Dendritic cell treated with granulocyte-macrophage colony-stimulating factor and Interleukin-4, amounts not matched to agents 40 ng/mL and 50 ng/mL, for 4 days (primary cell): ENCODE measurements around the gene TRPC5OS.

Source experiments
- H3K27ac Mint-ChIP-seq: one replicate; pipeline ENCODE4 v1.8.0; 2022; ENCODE audit warnings: mild to moderate bottlenecking, mixed read lengths
- H3K27me3 Mint-ChIP-seq: one replicate; pipeline ENCODE4 v1.8.0; 2022; ENCODE audit warnings: mild to moderate bottlenecking, mixed read lengths
- H3K36me3 Mint-ChIP-seq: one replicate; pipeline ENCODE4 v1.8.0; 2022; ENCODE audit warnings: low read depth, mixed read lengths
- H3K4me1 Mint-ChIP-seq: one replicate; pipeline ENCODE4 v1.8.0; 2022; ENCODE audit warnings: low read depth, mixed read lengths
- H3K4me3 Mint-ChIP-seq: one replicate; pipeline ENCODE4 v1.8.0; 2022; ENCODE audit warnings: mild to moderate bottlenecking, moderate library complexity, mixed read lengths
- H3K9me3 Mint-ChIP-seq: one replicate; pipeline ENCODE4 v1.8.0; 2022; ENCODE audit warnings: mixed read lengths
- intact Hi-C: fragments of 100-400 bp; cut with micrococcal nuclease; formaldehyde crosslinking; loops from one replicate; pipeline ENCODE4 v1.15.0; 2022

TRPC5OS gene

DNA sequence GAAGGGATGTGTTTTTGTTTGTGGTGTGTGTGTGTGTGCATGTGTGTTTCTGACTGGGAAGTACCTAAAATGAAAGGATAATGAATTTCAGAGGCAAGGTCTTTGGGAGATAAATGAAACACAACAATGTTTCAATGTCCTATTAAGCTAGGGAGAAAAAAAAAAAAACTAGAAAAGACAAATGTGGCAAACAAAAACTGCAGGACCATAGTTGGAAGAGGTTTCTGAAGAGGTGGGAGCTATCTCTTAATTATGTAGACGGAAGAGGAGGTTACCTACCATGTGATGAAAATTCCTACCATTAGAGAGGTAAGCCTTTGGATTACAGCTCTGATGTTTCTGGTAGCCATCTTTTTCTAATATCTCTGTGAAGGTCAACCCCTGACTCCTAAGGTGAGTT lies at the start of gene TRPC5OS:
TRPC5OS (plus strand) TSS at position 301 of the 400 bp plus-strand sequence. CDS start 25,669 bp downstream, outside the sequence.
- intact Hi-C loops: no loop called here
- Mint-ChIP-seq H3K36me3 (no peaks in the 10 kb centered on the region), H3K4me3 (no peak within 1 kb of the TSS), H3K27ac (no peak within 1 kb of the TSS), H3K9me3 (no peaks in the 10 kb centered on the region), H3K27me3 (peaks cover 2% of the 10 kb centered on the region), H3K4me1 (no peaks in the 10 kb centered on the region)

DNA sequence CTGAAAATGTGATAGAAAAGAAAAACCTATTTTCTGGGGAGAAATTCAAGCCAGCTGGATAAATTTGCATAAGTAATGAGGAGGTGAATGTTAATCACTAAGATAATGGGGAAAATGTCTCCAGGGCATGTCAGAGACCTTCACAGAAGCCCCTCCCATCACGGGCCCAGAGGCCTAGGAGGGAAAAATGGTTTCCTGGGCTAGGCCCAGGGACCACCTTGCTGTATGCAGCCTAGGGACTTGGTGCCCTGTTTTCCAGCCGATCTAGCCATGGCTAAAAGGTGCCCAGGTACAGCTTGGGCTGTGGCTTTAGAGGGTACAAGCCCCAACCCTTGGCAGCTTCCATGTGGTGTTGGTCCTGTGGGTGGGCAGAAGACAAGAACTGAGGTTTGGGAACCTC lies 46.6 kb upstream of the TRPC5OS start:
- no peaks in the 10 kb centered on the region for H3K27me3 Mint-ChIP-seq
- H3K4me3 Mint-ChIP-seq: no peak overlapping the region
- no peak overlapping the region for H3K27ac Mint-ChIP-seq
- H3K4me1 Mint-ChIP-seq: no peaks in the 10 kb centered on the region
- intact Hi-C loops: no loop called here
- peaks cover 16% of the 10 kb centered on the region for H3K9me3 Mint-ChIP-seq
- no peaks in the 10 kb centered on the region for H3K36me3 Mint-ChIP-seq

DNA sequence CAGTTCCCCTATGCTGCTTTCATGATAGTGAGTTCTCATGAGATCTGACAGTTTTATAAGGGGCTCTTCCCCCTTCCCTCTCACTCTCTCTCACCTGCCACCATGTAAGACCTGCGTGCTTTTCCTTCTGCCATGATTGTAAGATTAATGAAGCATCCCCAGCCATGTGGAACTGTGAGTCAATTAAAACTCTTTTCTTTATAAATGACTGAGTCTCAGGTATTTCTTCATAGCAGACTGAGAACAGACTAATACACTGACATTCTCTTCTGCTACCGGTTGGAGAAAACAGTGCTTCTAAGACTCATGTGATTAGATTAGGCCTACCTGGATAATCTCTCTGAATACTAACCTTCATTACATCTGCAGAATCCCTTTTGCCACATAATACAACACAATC lies 45.4 kb upstream of the TRPC5OS start:
- H3K9me3 Mint-ChIP-seq: peaks cover 16% of the 10 kb centered on the region
- H3K4me3 Mint-ChIP-seq: no peak overlapping the region
- H3K36me3 Mint-ChIP-seq: no peaks in the 10 kb centered on the region
- H3K27ac Mint-ChIP-seq: no peak overlapping the region
- H3K27me3 Mint-ChIP-seq: no peaks in the 10 kb centered on the region
- intact Hi-C loops: no loop called here
- H3K4me1 Mint-ChIP-seq: no peaks in the 10 kb centered on the region

DNA sequence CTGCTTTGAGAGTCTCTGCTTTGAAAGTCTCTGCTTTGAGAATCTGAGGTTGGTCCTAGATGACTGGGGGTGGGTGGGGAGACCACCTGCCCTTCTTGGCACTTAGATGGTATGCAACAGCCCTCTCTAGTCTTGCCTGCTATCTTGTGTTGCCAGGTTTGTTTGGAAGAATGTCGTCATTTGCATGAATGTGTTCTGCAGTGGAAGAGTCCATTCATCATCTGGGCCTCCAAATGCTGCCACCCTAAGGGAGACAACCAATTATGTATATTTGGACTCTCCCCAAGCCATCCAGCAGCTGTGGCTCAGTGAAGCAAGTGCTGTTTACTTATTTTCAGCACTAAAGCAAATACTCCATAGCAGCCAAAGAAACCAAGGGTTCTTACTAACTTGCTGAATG lies 44.6 kb upstream of the TRPC5OS start:
- Mint-ChIP-seq H3K4me1 (no peaks in the 10 kb centered on the region), H3K36me3 (no peaks in the 10 kb centered on the region)
- intact Hi-C loops: no loop called here

DNA sequence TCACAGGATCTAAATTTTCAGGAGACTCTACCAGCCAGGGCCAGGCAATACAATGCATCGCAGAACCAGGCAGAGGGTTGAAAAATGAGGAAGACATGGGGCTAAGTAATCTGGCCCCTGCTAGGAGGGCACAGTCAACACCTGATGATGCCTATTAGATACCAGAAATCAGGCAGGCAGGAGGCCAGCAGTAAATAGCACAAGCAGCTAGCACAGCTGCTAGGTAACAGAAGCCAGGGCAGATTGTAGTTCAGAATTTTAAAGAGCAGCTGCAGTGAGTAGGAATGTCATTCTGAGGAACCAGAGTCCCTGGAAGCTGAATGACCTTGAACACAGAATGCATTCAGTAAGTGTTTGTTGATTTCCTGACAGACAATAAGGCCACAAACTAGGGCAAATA lies 38.8 kb upstream of the TRPC5OS start:
- no peaks in the 10 kb centered on the region for H3K27me3 Mint-ChIP-seq
- no peaks in the 10 kb centered on the region for H3K9me3 Mint-ChIP-seq
- H3K36me3 Mint-ChIP-seq: no peaks in the 10 kb centered on the region
- intact Hi-C loops: no loop called here
- no peak overlapping the region for H3K27ac Mint-ChIP-seq
- H3K4me1 Mint-ChIP-seq: no peaks in the 10 kb centered on the region
- no peak overlapping the region for H3K4me3 Mint-ChIP-seq

More for the DNA sequence above, 44.6 kb upstream of the TRPC5OS start:
- Mint-ChIP-seq H3K27ac (no peak overlapping the region), H3K4me3 (no peak overlapping the region), H3K9me3 (peaks cover 16% of the 10 kb centered on the region), H3K27me3 (no peaks in the 10 kb centered on the region)

DNA sequence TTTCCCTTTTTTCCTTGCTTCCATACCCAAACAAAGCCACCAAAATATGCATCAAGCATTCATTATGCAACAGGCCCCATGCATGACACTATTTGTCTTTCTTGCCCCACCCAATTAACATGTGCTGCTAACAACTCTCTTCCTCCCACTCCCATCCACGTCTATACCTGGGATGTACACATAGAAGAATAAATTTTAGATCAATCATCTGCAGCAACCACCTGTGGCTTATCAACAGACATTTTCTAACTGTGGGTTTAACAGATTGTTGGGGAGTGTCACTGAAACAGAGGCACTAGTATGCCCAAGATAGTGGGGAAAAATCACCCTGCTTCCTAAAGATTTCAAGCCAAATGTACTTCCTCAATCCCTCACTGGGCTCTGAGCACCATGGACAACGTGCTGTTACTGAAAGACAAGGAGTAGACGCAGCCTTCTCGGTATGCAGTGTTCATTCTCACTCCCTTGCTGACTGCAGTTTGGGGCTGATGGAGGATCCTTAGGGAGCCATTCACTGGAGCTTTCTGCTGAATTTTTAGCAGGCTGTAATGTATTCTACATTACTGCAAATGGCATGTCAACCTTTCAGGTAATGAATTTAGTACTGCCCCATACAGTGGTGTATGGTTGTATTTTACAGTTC lies 28.4 kb upstream of the TRPC5OS start:
- Mint-ChIP-seq H3K9me3 (no peaks in the 10 kb centered on the region), H3K36me3 (no peaks in the 10 kb centered on the region), H3K27me3 (peaks cover 2% of the 10 kb centered on the region), H3K27ac (no peak overlapping the region), H3K4me3 (no peak overlapping the region), H3K4me1 (no peaks in the 10 kb centered on the region)
- intact Hi-C loops: no loop called here

DNA sequence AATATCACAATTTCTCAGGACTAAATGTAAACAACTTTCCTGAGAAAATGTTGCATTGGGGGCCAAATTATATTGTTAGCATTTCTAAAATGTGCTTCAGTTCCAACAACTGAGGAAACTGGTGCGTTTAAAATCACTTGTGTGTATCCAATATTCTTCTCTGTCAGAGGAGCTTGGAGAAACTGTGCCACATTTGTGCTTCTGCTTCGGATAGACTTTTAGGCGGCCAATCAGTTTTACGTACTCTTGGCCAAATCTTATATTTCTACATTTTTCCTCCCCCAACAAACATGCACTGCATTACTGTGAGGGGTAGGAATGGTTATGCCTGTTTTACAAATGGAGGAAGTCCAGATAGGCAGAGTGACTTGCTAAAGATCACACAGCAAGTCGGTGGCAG lies 27.4 kb upstream of the TRPC5OS start:
- Mint-ChIP-seq H3K4me1 (no peaks in the 10 kb centered on the region), H3K4me3 (no peak overlapping the region), H3K27me3 (peaks cover 2% of the 10 kb centered on the region), H3K9me3 (no peaks in the 10 kb centered on the region), H3K27ac (no peak overlapping the region), H3K36me3 (no peaks in the 10 kb centered on the region)
- intact Hi-C loops: no loop called here

DNA sequence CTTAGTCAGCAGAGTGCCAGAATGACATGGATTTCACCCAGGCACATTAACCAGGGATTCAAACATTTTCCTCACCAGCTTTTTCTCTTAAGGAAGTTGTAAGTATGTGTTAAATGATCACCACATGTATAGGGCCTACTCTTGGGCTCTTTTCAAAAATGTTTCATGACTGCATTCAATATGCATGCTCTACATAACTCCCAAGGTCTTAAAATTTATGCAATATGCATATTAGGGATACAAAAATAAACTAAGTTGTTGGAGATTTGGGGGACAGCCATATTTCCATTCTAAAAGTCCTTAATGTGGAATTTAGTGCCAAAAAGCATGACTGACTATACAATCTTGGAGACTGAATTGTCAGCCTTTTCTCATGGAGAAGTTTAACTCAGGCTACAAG lies 25.0 kb upstream of the TRPC5OS start:
- Mint-ChIP-seq H3K27ac (no peak overlapping the region), H3K36me3 (no peaks in the 10 kb centered on the region), H3K4me3 (no peak overlapping the region), H3K27me3 (peaks cover 2% of the 10 kb centered on the region), H3K9me3 (peaks cover 8% of the 10 kb centered on the region), H3K4me1 (no peaks in the 10 kb centered on the region)
- intact Hi-C loops: no loop called here

DNA sequence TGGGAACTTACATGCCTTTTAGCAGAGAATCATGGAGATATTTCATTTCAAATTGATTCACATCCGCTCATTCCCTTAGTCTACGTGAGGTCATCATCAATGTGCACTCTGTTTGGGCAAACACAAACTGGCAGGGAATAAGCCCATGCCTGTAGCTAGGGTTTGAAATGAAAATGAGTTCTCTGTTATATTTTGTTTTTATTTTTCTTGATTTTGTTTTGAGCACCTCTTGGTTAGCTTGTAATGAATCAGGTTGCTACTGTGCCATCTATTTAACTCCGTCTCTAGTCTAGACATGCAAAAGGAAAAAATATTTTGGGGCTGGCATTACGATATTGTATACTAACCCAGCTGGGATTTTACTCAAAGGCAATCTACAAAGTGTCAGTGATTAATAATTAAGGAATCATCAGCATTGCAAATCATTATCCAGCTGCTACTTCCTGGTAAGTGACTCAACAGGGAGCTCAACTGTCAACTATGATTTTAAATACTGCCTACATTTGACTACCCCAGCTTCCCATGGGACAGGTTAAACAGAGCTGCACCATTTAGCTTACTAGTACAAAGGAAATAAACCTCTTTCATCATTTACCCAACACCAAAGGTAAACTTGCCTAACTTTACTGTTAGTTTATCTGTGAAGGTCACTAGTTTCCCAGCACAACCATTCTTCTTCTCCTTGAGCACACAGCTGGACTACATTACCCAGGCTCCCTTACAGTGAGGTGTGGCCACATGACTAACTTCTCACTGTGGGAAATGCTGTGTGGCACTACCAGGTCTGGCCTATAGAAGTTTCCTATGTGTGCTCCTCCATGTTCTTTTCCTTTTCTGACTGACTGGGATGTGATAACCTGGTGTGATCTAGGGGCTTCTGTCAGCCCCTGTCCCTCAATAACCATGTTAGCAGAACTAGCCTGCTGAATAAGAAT lies 21.2 kb upstream of the TRPC5OS start:
- Mint-ChIP-seq H3K9me3 (peaks cover 11% of the 10 kb centered on the region), H3K36me3 (no peaks in the 10 kb centered on the region), H3K27ac (no peak overlapping the region), H3K27me3 (peaks cover 1% of the 10 kb centered on the region), H3K4me3 (no peak overlapping the region), H3K4me1 (peaks cover 6% of the 10 kb centered on the region)
- intact Hi-C loops: no loop called here

DNA sequence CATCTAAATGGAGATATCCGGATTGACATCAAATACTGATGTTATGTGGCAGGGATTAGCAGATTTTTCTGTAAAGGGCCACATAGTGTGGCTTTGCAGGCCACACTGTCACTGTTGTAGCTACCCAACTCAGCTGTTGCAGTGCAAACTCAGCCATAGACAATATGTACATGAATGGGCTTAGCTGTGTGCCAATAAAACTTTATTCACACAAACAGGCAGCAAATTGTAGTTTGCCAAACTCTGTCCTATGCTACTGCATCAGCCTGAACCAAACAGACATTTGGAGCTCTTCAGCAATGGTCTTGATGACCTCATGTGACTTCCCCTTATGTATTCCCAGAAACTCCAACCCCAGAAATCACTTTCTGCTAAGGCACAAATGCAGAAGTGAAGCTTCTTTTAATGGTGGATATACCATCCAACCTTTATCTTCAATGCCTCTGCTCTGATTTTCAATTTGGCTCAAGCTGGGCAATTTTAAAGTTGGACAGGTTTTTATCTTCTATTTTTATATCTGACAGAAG lies 18.4 kb upstream of the TRPC5OS start:
- peaks cover 11% of the 10 kb centered on the region for H3K9me3 Mint-ChIP-seq
- peaks cover 6% of the 10 kb centered on the region for H3K4me1 Mint-ChIP-seq
- H3K27me3 Mint-ChIP-seq: no peaks in the 10 kb centered on the region
- H3K4me3 Mint-ChIP-seq: no peak overlapping the region
- intact Hi-C loops: no loop called here
- no peaks in the 10 kb centered on the region for H3K36me3 Mint-ChIP-seq
- H3K27ac Mint-ChIP-seq: peak overlapping the region; percentile 56

DNA sequence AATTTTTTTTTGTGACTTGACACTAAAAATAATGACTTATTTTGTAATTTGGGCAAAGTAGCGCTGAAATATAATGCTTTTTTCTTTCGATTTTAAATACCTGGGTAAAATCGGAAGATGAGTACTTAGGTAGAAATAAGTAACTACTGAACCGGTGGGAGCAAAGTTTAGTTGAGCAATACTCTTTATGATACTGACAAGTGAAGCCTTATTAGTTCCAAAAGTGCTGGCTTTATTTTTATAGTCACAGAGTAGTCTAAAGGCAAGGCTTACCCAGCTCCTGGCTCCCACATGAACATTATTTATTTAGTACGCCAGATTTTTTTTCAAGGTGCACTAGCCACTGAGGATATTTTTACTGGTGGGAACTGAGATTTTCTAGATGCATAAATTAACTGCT lies 14.4 kb upstream of the TRPC5OS start:
- intact Hi-C loops: no loop called here
- no peak overlapping the region for H3K4me3 Mint-ChIP-seq
- H3K27me3 Mint-ChIP-seq: no peaks in the 10 kb centered on the region
- no peaks in the 10 kb centered on the region for H3K36me3 Mint-ChIP-seq
- H3K27ac Mint-ChIP-seq: no peak overlapping the region
- H3K4me1 Mint-ChIP-seq: peaks cover 6% of the 10 kb centered on the region
- H3K9me3 Mint-ChIP-seq: no peaks in the 10 kb centered on the region

DNA sequence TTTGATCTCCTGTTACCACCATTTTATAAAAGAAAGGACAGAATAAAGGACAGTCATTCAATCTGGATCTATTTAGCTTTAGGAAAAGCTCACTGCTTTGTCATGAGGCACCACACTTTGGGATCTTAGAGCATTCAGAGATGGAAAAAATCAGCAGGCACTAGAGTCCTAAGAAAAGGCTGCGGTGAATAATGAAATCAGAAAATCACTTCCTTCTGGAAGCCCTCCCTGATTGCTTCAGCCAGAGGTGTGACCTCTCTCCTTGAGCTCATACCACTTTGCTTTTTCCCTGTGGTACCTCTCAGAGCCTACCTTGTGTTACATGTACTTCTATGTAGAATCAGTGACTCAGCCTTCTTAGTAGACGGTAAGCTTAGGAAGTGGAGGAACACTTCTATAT lies 8.7 kb upstream of the TRPC5OS start:
- intact Hi-C loops: no loop called here
- no peaks in the 10 kb centered on the region for H3K27me3 Mint-ChIP-seq

DNA sequence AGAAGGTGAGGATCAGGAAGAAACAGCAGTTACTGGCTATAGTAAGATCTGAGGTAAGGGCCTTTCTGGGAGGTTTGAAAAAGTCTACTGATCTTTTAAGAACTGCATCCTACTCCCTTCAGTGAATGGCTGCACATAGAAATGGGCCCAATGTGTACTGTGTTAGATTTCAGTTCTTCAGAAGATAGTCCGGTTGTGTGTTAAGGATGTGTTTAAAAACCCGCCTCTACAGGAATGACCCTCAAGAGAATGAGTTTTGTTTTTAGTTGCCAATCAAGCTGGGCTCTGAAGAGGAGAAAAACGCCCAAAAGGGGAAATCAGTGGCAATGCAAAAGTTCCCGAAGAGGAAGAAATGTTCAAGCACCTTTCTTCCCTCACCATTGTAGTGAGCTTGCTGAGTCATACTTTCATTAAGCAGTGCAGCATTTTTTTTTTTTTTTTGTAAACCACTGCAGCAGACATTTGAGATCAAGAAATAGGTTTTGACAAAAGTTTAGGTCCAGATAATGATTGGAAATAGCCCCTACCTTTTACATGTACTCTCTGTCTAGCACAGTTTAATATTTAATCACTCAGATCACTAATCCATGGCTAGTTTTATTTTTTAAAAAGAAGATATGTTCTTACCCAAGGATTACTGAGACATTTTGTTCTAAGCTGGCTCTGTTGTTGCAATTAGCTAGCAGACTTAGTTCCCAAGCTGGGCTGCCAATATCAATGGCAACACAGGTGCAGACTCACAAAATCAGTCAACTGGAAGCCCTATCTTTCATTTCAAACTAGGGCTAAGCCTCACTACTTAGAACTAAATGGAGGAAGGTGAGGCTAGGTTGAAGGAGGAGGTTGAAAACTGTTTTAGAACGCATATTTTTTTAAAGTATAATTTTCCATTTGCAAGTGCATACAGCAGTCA lies 7.0 kb upstream of the TRPC5OS start:
- Mint-ChIP-seq H3K4me1 (peaks cover 7% of the 10 kb centered on the region), H3K27me3 (no peaks in the 10 kb centered on the region), H3K27ac (peak overlapping the region; percentile 52), H3K4me3 (no peak overlapping the region), H3K36me3 (no peaks in the 10 kb centered on the region), H3K9me3 (no peaks in the 10 kb centered on the region)
- intact Hi-C loops: loop anchor here (1.0 to 2.0 kb wide), 2 partner anchors 175 to 772 kb away; no protein-coding TSS in a partner anchor

More for the DNA sequence above, 8.7 kb upstream of the TRPC5OS start:
- Mint-ChIP-seq H3K27ac (no peak overlapping the region), H3K4me3 (no peak overlapping the region), H3K36me3 (no peaks in the 10 kb centered on the region), H3K9me3 (no peaks in the 10 kb centered on the region), H3K4me1 (peaks cover 7% of the 10 kb centered on the region)
